ENCODE data around the gene SLC28A2.
"Not testable (repeated sequence)": the region's sequence is repeated elsewhere in the genome, so short reads cannot be mapped to it uniquely, and the experiment has no call there.

SLC28A2 gene, protein sequence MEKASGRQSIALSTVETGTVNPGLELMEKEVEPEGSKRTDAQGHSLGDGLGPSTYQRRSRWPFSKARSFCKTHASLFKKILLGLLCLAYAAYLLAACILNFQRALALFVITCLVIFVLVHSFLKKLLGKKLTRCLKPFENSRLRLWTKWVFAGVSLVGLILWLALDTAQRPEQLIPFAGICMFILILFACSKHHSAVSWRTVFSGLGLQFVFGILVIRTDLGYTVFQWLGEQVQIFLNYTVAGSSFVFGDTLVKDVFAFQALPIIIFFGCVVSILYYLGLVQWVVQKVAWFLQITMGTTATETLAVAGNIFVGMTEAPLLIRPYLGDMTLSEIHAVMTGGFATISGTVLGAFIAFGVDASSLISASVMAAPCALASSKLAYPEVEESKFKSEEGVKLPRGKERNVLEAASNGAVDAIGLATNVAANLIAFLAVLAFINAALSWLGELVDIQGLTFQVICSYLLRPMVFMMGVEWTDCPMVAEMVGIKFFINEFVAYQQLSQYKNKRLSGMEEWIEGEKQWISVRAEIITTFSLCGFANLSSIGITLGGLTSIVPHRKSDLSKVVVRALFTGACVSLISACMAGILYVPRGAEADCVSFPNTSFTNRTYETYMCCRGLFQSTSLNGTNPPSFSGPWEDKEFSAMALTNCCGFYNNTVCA

GRCh38 chr15:45251888-45252287 is at the start of gene SLC28A2:
TSS of gene SLC28A2 (plus strand) at chr15:45252234. CDS start at chr15:45253216, 982 bp downstream.
- no peak for DNase-seq

GRCh38 chr15:45203182-45203581 is 48.9 kb upstream of the SLC28A2 start:
- DNase-seq: no peak

- DNase-seq: peak; percentile 16
These were observed 46.8 kb upstream of the SLC28A2 start for GRCh38 chr15:45205192-45205591.

GRCh38 chr15:45212493-45212892 is 39.5 kb upstream of the SLC28A2 start:
- DNase-seq: no peak

- DNase-seq: no peak
These were observed 30.9 kb upstream of the SLC28A2 start for GRCh38 chr15:45221053-45221599.

GRCh38 chr15:45221967-45222366 is 30.1 kb upstream of the SLC28A2 start:
- DNase-seq: no peak

- DNase-seq: no peak
These were observed 27.3 kb upstream of the SLC28A2 start for GRCh38 chr15:45224621-45225217.

DNA sequence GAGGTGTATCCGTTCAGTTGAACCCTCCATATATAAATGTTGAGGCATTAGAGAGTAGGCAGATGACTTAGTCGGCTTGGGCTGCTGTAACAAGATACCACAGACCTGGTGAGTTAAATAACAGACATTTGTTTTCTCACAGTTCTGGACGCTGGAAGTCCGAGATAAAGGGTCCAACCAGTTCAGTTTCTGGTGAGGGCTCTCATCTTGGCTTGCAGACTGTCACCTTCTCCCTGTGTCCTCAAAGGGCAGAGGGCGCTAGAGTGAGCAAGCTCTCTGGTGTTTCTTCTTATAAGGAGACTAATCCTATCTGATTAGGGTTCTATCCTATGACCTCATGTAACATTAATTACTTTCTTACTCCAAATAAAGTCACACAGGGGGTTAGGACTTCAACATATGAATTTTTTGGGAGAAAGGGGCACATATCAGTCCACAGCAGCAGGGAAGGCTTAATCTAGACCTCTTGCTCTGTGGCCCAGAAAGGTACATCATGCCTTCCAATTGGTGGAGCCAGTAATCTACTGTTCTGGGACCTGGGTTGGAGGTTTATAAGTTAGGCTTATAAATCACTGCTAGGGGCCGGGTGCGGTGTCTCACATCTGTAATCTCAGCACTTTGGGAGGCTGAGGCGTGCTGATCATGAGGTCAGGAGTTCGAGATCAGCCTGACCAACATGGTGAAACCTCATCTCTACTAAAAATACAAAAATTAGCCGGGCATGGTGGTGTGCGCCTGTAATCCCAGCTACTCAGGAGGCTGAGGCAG is 26.3 kb upstream of the SLC28A2 start:
- no peak for DNase-seq

DNA sequence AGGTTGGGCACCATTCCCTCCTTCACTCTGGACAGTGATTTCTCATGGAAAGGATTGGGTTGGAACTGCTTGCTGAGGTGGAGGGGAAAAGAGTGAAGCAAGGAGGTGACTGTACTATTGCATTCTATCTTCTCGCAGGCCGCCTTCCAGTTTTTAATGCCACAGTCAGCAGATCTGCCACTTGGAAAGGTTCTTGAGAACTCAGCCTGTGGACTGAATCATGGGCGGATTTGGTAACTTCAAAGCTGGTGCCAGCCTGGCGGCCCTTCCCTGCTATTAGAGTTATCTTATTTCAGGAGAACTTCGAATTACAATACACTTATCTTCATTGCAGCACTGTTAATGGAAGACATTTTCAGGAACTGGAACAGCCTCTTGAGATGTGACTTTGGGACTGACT is 23.1 kb upstream of the SLC28A2 start:
- no peak for DNase-seq

GRCh38 chr15:45230245-45230965 is 21.6 kb upstream of the SLC28A2 start:
- DNase-seq: no peak

- DNase-seq: no peak
These were observed 20.9 kb upstream of the SLC28A2 start for GRCh38 chr15:45231132-45231531.

DNA sequence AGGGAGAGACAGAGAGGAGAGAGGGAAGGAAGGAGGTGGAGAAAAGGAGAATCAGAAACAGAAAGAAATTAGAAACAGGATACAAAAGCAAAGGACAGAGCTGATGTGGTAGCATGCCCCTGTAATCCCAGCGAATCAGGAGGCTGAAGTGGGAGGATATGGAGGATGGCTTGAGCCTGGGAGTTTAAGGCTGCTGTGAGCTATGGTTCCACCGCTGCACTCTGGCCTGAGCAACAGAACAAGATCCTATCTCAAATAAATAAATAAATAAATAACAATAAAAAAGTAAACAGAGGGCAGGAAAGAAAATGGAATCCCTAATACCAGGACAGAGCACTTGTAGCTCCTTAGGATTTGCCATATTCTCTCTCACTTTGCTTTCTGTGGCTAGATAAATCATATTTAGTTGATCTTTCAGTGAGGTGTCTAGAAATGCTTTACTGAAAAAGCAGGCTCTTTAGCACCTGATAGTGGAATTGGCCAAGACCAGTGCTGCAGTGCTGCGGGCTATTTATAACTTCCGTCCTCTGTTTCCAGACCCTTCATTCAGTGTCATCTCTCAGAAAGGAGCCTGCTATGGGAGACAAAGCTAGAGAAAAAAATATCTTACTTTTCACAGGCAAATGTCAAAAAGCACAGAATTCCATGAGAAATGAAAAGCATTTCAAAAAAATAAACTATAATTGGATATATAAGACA is 20.0 kb upstream of the SLC28A2 start:
- DNase-seq: no peak

GRCh38 chr15:45234562-45235235 is 17.3 kb upstream of the SLC28A2 start:
- DNase-seq: no peak

- DNase-seq: not testable (repeated sequence)
These were observed 15.2 kb upstream of the SLC28A2 start for GRCh38 chr15:45236806-45237205.

DNA sequence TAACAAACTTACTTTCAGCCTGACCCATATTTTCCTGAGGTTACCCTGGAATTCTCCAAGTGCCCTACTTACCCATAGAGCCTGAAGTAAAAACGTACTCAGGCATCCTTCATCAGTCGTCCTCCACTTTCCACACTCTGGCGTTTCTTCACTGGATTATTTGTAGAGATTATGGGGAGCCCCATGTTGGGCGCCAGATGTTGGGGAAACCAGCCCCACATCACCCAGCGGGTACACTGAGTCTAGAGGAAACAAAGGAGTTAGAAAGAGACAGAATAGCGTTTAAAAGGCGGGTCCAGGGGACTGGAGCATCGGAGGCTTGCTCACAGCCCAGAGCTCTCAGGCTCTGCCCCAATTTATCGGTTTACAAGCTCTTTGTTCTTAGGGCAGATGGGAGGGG is 9.7 kb upstream of the SLC28A2 start:
- no peak for DNase-seq

DNA sequence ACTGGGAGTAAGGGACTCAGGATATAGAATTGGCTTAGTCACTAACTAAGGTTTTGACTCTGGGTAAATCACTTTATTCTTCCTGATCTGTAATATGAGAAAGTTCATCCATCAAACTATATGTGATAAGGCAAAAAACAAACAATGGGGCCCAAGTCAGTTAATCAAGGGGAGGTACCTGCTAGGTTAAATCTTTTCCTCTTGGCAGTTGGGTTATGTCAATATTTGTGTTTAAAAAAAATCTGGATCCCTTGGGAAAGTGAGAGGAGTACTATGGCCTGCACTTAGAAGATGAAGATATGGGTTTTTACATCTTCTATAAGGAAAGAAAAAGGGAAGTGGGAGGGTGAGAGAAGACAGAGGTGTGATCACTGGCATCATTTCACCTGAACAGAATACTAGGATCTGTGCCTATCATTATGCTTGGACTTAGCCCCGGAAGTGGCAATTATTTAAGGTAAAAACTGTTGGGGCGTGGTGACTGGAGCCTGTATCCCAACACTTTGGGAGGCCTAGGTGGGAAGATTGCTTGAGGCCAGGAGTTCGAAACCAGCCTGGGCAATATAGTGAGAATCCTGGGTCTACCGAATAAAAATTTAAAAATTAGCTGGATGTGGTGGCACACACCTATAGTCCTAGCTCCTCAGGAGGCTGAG is 2.8 kb upstream of the SLC28A2 start:
- no peak for DNase-seq

DNA sequence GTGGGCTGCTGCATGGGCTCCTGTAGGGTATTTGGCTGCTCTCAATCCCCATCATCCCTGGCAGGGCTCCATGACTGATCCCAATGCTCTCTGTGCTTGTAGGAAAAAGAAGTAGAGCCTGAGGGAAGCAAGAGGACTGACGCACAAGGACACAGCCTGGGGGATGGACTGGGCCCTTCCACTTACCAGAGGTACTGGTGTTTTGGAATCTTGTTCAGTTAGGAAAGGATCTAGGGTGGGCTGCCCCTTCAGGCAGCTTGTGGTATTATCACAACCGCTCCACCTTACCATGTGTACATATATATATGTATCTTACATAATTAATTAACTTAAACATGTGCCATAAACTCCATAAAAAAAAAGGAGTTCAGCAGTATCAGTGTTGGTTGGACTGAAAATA is 1.3 kb downstream of the SLC28A2 start:
- DNase-seq: no peak

DNA sequence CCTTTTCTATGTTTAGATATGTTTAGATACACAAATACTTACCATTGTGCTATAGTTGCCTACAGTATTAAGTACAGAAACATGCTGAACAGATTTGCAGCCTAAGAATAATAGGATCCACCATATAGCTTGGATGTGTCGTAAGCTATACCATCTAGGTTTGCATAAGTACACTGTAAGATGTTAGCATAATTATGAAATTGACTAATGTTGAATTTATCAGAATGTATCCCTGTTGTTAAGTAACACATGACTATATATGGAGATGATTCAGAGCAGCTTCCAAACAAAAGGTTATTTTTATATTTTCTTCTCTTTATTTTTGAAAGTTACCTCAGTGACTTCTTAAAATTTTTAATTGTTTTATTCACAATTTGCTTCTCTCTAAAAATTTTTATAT is 2.4 kb downstream of the SLC28A2 start:
- no peak for DNase-seq

DNA sequence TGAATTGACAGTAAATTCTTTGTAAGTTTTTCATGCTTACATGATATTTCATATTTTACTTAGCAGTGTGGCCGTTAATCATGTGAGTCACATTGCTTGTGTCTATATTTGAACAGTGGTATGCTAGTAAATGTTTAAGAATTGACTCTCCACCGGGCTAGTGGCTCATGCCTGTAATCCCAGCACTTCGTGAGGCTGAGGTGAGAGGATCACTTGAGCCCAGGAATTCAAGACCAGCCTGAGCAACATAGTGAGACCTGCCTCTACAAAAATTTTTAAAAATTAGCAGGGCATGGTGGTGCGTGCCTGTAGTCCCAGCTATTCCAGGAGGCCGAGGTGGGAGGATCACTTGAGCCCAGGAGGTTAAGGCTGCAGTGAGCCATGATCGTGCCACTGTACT is 2.8 kb downstream of the SLC28A2 start:
- not testable (repeated sequence) for DNase-seq

- DNase-seq: no peak
These were observed 7.8 kb downstream of the SLC28A2 start for GRCh38 chr15:45259796-45260195.

All from DMS79 (cell line).